AG09309 (cell line): ENCODE measurements around the gene NOXO1.

Source experiments
- DNase-seq: peaks from one replicate; pipeline ENCODE4 v3.0.0-alpha.2; 2010; ENCODE audit warnings: low read depth
- H3K4me3 ChIP-seq: 2 replicates; pipeline ENCODE4 v1.5.1; 2011; ENCODE audit warnings: mild to moderate bottlenecking, low read depth, low read length, moderate library complexity; ENCODE audit not compliant: control insufficient read depth
- TF ChIP-seq, protein P1 (sequence below): IDR thresholded peaks from 2 replicates; pipeline ENCODE4 v1.5.1; 2011; ENCODE audit warnings: mild to moderate bottlenecking, low read depth, low read length, inconsistent platforms; ENCODE audit not compliant: insufficient read depth, control insufficient read depth; ENCODE audit errors: missing control alignments

The NOXO1 gene

DNA sequence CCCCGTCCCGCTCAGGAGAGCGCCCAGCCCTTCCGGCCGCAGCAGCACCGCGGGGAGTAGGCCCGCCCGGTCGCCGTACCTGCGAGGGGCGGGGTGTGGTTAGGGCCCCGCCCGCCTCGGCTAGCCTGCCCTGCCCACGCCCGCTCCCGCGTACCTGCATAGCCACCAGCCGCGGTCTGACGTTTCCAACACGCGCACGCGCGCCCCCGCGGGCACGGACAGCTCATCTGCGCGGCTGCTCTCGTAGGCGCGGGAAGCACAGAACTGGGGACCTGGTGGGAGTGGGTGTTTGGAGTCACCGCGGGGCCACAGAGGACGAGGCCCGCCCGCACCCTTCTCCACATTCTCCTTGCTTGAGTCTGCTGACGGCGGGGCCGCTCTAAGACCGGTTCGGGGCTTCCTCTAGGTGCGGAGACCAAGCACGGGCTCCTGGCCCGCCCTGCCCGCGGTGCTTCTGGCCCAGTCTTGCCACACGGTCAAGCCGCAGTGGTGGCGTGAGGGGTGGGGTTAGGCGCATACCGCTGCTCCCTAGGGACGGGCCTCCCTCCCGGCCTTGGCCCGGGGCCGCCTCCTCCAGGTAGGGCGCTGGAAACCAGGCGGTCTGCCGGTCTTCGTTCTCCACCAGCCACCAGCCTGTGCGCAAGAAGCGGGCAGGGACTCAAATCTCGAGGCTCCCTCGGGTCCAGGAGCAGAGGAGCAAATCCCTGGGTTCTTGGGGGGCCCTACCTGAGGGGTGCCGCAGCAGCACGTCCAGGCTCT is 1.8 kb downstream of the NOXO1 start:
- H3K4me3 ChIP-seq, result no peak overlapping the region
- TF ChIP-seq, protein P1, sequence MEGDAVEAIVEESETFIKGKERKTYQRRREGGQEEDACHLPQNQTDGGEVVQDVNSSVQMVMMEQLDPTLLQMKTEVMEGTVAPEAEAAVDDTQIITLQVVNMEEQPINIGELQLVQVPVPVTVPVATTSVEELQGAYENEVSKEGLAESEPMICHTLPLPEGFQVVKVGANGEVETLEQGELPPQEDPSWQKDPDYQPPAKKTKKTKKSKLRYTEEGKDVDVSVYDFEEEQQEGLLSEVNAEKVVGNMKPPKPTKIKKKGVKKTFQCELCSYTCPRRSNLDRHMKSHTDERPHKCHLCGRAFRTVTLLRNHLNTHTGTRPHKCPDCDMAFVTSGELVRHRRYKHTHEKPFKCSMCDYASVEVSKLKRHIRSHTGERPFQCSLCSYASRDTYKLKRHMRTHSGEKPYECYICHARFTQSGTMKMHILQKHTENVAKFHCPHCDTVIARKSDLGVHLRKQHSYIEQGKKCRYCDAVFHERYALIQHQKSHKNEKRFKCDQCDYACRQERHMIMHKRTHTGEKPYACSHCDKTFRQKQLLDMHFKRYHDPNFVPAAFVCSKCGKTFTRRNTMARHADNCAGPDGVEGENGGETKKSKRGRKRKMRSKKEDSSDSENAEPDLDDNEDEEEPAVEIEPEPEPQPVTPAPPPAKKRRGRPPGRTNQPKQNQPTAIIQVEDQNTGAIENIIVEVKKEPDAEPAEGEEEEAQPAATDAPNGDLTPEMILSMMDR, result no peak
- DNase-seq, result no peak

DNA sequence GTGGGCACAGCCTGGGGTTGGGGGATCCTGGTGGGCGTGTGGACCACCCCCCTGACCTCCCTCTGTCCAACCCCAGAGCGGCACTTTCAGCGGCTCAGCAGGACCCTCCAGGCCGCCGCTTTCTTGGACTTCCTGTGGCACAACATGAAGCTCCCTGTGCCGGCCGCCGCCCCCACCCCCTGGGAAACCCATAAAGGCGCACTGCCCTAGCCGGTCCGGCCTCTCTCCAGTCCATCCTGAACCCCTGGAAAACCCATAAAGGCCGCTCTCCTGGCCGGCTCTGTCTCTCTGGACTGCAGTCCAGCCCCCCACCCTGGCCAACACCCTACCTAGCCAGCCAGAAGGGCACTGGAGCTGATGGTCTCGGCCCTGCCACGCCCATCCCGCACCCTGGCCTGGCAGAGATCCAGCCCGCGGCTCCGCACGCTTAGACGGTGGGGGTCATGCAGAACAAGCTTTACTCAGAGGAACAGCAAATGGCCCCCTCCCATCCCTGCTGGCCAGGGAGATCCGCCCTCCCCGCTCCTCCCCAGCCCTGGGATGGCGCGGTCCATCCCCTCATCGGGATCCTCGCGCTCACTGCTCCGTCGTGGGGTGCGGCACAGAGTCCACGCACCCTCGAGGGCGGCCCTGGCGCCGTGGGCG is 2.7 kb downstream of the NOXO1 start:
- TF ChIP-seq, protein P1, result no peak
- H3K4me3 ChIP-seq, result no peak overlapping the region
- no peak for DNase-seq

DNA sequence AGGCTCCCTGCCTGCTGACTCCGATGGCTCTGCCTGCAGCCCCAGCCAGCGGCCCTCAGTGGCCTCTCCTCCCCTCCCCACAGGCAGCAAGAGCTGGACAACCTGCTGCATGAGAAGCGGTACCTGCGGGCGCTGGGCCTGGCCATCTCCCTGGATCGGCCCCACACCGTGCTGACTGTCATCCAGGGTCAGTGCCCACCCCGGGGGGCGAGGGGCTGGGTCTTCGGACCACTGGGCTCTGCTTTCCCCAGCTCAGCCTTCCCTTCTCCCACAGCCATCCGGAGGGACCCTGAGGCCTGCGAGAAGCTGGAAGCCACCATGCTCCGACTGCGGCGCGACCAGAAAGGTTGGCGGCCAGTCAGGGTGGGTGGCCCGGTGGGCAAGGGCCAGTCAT is 3.4 kb downstream of the NOXO1 start:
- TF ChIP-seq, protein P1, result no peak
- DNase-seq, result no peak

DNA sequence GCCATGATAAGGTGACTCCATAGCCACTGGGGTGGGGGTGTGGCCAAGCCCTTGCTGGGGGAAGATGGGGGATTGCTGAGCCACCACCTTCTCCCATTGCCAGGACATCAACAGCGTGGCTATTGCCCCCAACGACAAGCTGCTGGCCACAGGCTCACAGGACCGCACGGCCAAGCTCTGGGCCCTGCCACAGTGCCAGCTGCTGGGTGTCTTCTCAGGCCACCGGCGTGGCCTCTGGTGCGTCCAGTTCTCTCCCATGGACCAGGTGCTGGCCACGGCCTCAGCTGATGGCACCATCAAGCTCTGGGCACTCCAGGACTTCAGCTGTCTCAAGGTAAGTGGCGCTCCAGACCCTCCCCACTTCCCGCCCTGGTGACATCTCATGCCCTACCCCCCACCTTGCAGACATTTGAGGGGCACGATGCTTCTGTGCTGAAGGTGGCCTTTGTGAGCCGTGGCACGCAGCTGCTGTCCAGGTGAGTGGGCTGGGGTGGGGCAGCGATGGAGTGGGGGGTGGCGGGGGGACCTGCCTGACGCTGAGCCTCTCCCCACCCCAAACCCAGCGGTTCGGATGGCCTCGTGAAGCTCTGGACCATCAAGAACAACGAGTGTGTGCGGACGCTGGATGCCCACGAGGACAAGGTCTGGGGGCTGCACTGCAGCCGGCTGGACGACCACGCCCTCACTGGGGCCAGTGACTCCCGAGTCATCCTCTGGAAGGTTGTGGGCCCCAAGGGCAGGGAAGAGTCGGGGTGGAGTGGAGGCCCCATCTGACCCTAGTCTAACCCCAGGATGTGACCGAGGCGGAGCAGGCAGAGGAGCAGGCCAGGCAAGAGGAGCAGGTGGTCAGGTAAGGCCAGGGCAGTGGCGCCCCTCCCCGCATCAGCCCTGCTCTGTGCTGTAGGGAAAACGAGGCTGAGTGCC is 4.1 kb downstream of the NOXO1 start:
- no peak for DNase-seq
- TF ChIP-seq, protein P1, result no peak
- no peak overlapping the region for H3K4me3 ChIP-seq

More for the DNA sequence above, 3.4 kb downstream of the NOXO1 start:
- H3K4me3 ChIP-seq, result no peak overlapping the region

DNA sequence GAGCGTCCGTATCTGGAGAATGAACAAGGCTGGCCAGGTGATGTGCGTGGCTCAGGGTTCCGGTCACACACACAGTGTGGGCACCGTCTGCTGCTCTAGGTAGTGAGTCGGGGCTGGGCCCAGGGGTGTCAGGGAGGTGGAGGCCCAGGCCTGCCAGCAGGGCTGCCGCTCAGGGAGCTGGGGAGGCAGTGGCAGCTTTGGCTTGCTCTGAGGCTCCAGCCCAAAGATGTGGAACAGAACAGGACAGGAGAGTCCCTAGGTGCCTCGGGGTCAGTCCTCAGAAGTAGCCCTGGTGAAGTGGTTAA is 5.1 kb downstream of the NOXO1 start:
- no peak for DNase-seq
- no peak overlapping the region for H3K4me3 ChIP-seq
- TF ChIP-seq, protein P1, result no peak

DNA sequence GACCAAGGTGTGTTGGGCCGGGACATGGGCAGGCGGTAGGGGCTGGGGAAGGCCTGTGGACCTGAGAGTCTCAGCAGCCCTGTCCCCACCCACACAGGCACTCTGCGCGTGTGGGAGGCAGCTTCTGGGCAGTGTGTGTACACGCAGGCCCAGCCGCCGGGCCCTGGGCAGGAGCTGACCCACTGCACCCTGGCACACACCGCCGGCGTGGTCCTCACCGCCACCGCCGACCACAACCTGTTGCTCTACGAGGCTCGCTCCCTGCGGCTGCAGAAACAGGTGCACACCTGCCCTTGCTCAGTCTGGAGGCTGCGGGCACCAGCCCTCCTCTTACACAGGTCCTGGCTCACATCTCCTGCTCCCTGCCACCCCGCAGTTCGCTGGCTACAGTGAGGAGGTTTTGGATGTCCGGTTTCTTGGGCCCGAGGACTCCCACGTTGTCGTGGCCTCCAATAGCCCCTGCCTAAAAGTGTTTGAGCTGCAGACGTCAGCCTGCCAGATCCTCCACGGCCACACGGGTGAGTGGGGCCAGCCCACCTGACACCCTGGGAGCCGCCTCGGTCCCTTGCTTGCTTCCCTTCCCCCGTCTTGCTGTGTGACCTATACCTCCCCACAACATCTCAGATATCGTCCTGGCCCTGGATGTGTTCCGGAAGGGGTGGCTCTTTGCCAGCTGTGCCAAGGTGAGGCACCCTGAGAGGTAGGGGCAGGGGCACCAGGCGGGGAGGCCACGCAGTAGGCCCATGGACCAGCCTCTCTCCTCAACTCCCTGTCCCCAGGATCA is 5.6 kb downstream of the NOXO1 start:
- DNase-seq, result no peak
- H3K4me3 ChIP-seq, result no peak overlapping the region
- TF ChIP-seq, protein P1, result no peak
